Subcutaneous abdominal adipose tissue (tissue), 5 donors: ENCODE data around the gene KSR2.
"Not testable (repeated sequence)": the region's sequence is repeated elsewhere in the genome, so short reads cannot be mapped to it uniquely, and the experiment has no call there.

ENCODE experiments used
- H3K27ac ChIP-seq: one replicate; pipeline ENCODE4 v1.7.0; 2013; ENCODE audit warnings: low read depth, mild to moderate bottlenecking, inconsistent platforms, low read length, moderate library complexity
- H3K27me3 ChIP-seq, 5 donors: one replicate each; pipeline ENCODE4 v1.7.0; 2013; ENCODE audit warnings: low read length in 5 of 5, inconsistent platforms in 1 of 5; ENCODE audit not compliant: control insufficient read depth in 5 of 5, insufficient read depth in 4 of 5
- H3K36me3 ChIP-seq, 5 donors: one replicate each; pipeline ENCODE4 v1.7.0; 2013; ENCODE audit warnings: low read length in 5 of 5; ENCODE audit not compliant: control insufficient read depth in 5 of 5, insufficient read depth in 5 of 5
- H3K4me1 ChIP-seq, 5 donors: one replicate each; pipeline ENCODE4 v1.7.0; 2013; ENCODE audit warnings: low read length in 5 of 5, mild to moderate bottlenecking in 3 of 5, moderate library complexity in 1 of 5; ENCODE audit not compliant: control insufficient read depth in 5 of 5, insufficient read depth in 5 of 5
- H3K4me3 ChIP-seq, 5 donors: one replicate each; pipeline ENCODE4 v1.7.0; 2013; ENCODE audit warnings: low read length in 5 of 5, low read depth in 1 of 5
- H3K9ac ChIP-seq, 5 donors: one replicate each; pipeline ENCODE4 v1.7.0; 2013; ENCODE audit warnings: low read length in 5 of 5, mild to moderate bottlenecking in 4 of 5, moderate library complexity in 3 of 5
- H3K9me3 ChIP-seq, 5 donors: one replicate each; pipeline ENCODE4 v1.7.0; 2013; ENCODE audit warnings: low read length in 5 of 5; ENCODE audit not compliant: control insufficient read depth in 5 of 5
- donor health status: healthy.
- donor health status: healthy.
- donor health status: healthy.
- donor health status: healthy.
- donor health status: healthy.

The KSR2 gene

GRCh38 chr12:117999806-118000205, 31.0 kb upstream of the KSR2 start:
- H3K4me3 ChIP-seq, result not testable (repeated sequence)

DNA sequence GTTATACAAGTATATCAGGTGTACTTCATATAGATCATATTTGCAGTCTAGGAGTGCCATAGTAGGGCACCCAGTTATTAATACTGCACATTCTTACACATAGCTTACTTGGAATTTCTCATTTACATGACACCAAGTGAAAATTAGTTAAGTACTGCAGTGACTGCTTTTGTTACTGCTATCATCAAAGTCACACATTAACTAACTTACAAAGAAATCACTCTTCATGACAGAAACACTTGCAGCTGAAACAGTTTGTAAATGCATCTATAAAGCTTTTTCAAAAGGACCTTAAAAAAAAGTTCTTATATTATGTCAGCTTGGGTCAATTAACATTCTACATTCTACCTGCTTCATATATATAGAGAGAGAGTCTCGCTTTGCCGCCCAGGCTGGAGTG, 29.9 kb upstream of the KSR2 start:
- Histone ChIP-seq H3K4me1 (no peaks in the 10 kb centered on the region), H3K27ac (no peak overlapping the region), H3K9me3 (peaks cover 0 to 5% (median 0%) of the 10 kb centered on the region in 5 donors), H3K4me3 (no peak overlapping the region), H3K27me3 (no peaks in the 10 kb centered on the region), H3K36me3 (no peaks in the 10 kb centered on the region), H3K9ac (no peak overlapping the region)

More at GRCh38 chr12:117999806-118000205, 31.0 kb upstream of the KSR2 start:
- H3K4me1 ChIP-seq, H3K27me3 ChIP-seq, H3K27ac ChIP-seq, H3K36me3 ChIP-seq, H3K9me3 ChIP-seq, H3K9ac ChIP-seq: not testable (repeated sequence)

DNA sequence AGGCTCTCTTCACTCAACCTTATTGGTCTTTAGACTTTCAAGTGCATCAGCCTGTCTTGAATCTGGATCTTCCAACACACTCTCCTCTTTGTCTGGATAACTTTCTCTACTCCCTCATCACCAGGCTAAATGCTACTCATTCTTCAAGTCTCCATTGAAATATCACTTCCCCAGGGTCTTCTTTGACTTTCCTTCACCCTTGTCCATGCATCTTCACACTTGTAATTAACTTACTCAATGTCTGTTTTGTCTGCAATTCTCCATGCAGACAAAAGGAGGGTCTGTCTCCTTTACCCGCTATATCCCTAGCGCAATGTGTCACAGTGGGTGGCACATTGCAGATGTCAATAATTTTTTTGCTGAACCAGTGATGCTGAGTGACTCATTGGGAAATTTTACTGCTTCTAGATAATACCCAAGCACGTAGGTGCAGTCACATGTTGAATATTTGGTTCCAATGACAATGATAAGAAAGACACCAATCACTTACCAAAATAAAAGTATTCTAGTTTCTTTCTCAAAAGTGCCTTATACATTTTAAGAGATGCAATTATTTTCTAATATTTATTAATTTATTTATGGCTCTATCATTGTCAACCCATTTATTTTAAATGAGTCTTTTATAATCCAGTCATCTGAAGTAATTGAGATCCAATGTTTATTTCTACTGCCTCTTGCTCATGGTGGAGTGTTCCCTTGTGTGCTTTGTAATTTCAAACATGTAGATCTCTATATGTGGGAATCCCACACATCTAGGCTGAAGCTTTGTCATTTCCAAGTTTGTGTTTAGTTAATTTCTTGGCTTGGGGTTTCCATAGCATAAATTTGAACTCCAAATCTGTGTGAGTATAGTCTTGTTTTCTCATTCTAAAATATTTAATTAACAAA, 26.0 kb upstream of the KSR2 start:
- peaks cover 0 to 3% (median 0%) of the 10 kb centered on the region in 5 donors for H3K27me3 ChIP-seq
- no peak overlapping the region for H3K27ac ChIP-seq
- H3K4me1 ChIP-seq, result no peaks in the 10 kb centered on the region
- no peak overlapping the region for H3K4me3 ChIP-seq
- H3K36me3 ChIP-seq, result no peaks in the 10 kb centered on the region
- H3K9me3 ChIP-seq, result peaks cover 0 to 8% (median 0%) of the 10 kb centered on the region in 5 donors
- no peak overlapping the region for H3K9ac ChIP-seq

DNA sequence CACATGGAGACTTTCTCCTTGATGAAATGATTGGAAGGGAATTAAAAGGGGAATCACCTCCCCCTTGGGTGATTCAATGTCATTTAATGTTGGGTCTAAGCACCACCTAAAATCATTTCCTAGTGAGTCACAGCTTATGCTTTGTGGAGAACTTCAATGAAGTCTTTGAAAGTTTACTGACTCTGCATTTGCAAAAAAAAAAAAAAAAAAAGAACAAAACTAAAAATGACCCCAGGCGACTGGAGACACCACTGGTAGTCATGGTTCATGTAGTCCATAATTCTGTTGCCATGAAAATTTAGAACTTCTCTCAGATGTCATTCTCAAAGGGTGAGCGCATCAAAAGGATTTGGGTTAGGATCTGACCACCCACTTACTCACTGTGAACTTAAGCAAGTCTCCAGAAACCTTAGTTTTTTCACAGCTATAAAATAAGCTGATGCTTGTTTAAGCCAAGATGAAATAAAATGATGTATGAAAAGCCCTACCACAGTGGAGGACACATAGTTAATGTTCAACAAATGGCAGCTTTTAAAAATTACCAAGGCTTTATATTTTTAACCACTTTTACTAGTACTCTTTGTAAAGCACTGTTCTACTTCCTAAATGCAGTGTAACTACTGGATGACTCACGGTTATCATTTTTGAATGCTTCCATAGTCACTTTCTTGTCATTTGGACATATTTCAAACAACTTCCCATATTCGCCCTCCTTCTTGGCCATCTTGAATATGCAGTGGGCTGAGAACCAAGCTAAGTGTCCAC, 18.1 kb upstream of the KSR2 start:
- H3K9ac ChIP-seq, result no peak overlapping the region
- no peak overlapping the region for H3K27ac ChIP-seq
- H3K36me3 ChIP-seq, result no peaks in the 10 kb centered on the region
- no peak overlapping the region for H3K4me3 ChIP-seq
- peaks cover 0 to 5% (median 0%) of the 10 kb centered on the region in 5 donors for H3K9me3 ChIP-seq
- peaks cover 0 to 4% (median 2%) of the 10 kb centered on the region in 5 donors for H3K27me3 ChIP-seq
- no peaks in the 10 kb centered on the region for H3K4me1 ChIP-seq

- Histone ChIP-seq H3K27me3 (peaks cover 0 to 4% (median 0%) of the 10 kb centered on the region in 5 donors), H3K4me1 (no peaks in the 10 kb centered on the region), H3K4me3 (no peak overlapping the region), H3K36me3 (no peaks in the 10 kb centered on the region), H3K27ac (no peak overlapping the region), H3K9ac (no peak overlapping the region), H3K9me3 (peaks cover 0 to 2% (median 0%) of the 10 kb centered on the region in 5 donors)
Observed at GRCh38 chr12:117985182-117985581, 16.4 kb upstream of the KSR2 start.

DNA sequence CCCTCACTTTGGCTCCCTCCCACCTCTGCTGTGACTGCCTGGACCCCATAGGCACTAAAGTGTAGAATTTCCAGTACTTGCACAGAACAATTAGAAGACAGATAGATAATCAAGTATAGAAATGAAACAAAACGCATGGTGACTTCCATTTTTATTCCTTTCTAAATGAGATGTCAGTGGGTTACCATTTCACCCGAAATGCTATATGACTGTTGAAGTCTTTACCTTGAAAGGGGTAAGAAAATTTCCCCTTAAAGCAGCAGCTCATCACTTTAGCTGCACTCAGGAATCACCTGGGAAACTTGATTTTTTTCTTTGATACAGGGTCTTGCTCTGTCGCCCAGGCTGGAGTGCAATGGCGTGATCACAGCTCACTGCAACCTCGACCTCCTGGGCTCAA, 12.5 kb upstream of the KSR2 start:
- no peak overlapping the region for H3K9ac ChIP-seq
- peaks cover 0 to 4% (median 0%) of the 10 kb centered on the region in 5 donors for H3K27me3 ChIP-seq
- no peak overlapping the region for H3K4me3 ChIP-seq
- no peaks in the 10 kb centered on the region for H3K36me3 ChIP-seq
- no peak overlapping the region for H3K27ac ChIP-seq
- H3K9me3 ChIP-seq, result no peaks in the 10 kb centered on the region
- H3K4me1 ChIP-seq, result no peaks in the 10 kb centered on the region

DNA sequence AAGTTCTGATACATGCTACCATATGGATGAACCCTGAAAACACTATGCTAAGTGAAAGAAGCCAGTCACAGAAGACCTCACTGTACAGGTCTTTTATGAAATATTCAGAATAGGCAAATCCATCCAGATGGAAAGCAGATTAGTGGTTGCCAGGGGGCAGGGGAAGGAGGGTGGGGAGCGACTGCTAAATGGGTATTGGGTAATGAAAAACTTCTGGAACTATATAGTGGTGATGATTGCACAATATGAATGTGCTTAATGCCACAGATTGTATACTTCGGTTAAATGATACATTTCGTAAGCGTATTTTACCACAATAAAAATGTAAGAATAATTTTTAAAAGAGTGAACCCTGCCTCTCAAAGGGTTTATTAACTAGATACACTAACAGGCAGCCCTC, 11.8 kb upstream of the KSR2 start:
- Histone ChIP-seq H3K9ac (no peak overlapping the region), H3K4me1 (no peaks in the 10 kb centered on the region), H3K4me3 (no peak overlapping the region), H3K27me3 (peaks cover 0 to 4% (median 0%) of the 10 kb centered on the region in 5 donors), H3K36me3 (no peaks in the 10 kb centered on the region), H3K9me3 (no peaks in the 10 kb centered on the region), H3K27ac (no peak overlapping the region)

- Histone ChIP-seq H3K27me3 (peaks cover 0 to 6% (median 4%) of the 10 kb centered on the region in 5 donors), H3K9me3 (peaks cover 0 to under 1% (median under 1%) of the 10 kb centered on the region in 5 donors), H3K9ac (no peak overlapping the region), H3K36me3 (no peaks in the 10 kb centered on the region), H3K4me1 (no peaks in the 10 kb centered on the region), H3K27ac (no peak overlapping the region), H3K4me3 (no peak overlapping the region)
Observed at GRCh38 chr12:117977373-117977772, 8.6 kb upstream of the KSR2 start.

GRCh38 chr12:117975006-117975405, 6.2 kb upstream of the KSR2 start:
- Histone ChIP-seq H3K4me1 (no peaks in the 10 kb centered on the region), H3K9me3 (peaks cover 4 to 20% (median 14%) of the 10 kb centered on the region in 5 donors), H3K36me3 (no peaks in the 10 kb centered on the region), H3K27me3 (peaks cover 0 to 6% (median 4%) of the 10 kb centered on the region in 5 donors), H3K27ac (no peak overlapping the region), H3K4me3 (no peak overlapping the region), H3K9ac (no peak overlapping the region)

- Histone ChIP-seq H3K9ac (no peak overlapping the region), H3K9me3 (peaks cover 4 to 20% (median 14%) of the 10 kb centered on the region in 5 donors), H3K4me1 (peaks cover 0 to 7% (median 4%) of the 10 kb centered on the region in 5 donors), H3K27me3 (peaks cover 12 to 24% (median 14%) of the 10 kb centered on the region in 5 donors), H3K4me3 (no peak overlapping the region), H3K27ac (no peak overlapping the region), H3K36me3 (no peaks in the 10 kb centered on the region)
Observed at GRCh38 chr12:117972301-117972700, 3.5 kb upstream of the KSR2 start.
